Neural progenitor cell (in vitro differentiated cells): Measurements from ENCODE around the gene BCAS1.

ENCODE experiments used
- EZH2 ChIP-seq: fragments of 200-600 bp; sonication (generic); IDR thresholded peaks from 2 replicates; pipeline ENCODE4 v1.6.1; 2017; ENCODE audit warnings: antibody characterized with exemption, mild to moderate bottlenecking, moderate library complexity
- TF ChIP-seq, protein P1 (sequence below): fragments of 200-600 bp; sonication (generic); IDR thresholded peaks from 2 replicates; pipeline ENCODE4 v1.5.1; 2017; ENCODE audit warnings: antibody characterized with exemption, mild to moderate bottlenecking

- no peak for TF ChIP-seq EZH2
- TF ChIP-seq, protein P1, sequence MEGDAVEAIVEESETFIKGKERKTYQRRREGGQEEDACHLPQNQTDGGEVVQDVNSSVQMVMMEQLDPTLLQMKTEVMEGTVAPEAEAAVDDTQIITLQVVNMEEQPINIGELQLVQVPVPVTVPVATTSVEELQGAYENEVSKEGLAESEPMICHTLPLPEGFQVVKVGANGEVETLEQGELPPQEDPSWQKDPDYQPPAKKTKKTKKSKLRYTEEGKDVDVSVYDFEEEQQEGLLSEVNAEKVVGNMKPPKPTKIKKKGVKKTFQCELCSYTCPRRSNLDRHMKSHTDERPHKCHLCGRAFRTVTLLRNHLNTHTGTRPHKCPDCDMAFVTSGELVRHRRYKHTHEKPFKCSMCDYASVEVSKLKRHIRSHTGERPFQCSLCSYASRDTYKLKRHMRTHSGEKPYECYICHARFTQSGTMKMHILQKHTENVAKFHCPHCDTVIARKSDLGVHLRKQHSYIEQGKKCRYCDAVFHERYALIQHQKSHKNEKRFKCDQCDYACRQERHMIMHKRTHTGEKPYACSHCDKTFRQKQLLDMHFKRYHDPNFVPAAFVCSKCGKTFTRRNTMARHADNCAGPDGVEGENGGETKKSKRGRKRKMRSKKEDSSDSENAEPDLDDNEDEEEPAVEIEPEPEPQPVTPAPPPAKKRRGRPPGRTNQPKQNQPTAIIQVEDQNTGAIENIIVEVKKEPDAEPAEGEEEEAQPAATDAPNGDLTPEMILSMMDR: no peak
Measured at GRCh38 chr20:54020868-54021267, 49.5 kb downstream of the BCAS1 start.
